Esophagus muscularis mucosa (tissue), 4 donors: ENCODE measurements around the gene CHPF2. TPM values are rescaled to one million over a fixed set of nuclear protein-coding genes. Genes with fewer than 3 reads are reported as not detected.

Experiments used
- DNase-seq: peaks from one replicate; pipeline ENCODE4 v3.0.0-alpha.2; 2017; ENCODE audit errors: extremely low spot score
- H3K27ac ChIP-seq, 4 donors: fragments of 200-600 bp; sonication (generic); replicated peaks in 1 of 4; 1 replicate in 3 of 4; 2 replicates in 1 of 4; pipeline ENCODE4 v1.5.1; 2016 to 2019; ENCODE audit warnings: mild to moderate bottlenecking in 1 of 4
- H3K27me3 ChIP-seq, 4 donors: fragments of 200-600 bp; sonication (generic); one replicate each; pipeline versions ENCODE4 v1.5.1 to v1.6.0; 2016 to 2019
- H3K36me3 ChIP-seq, 4 donors: fragments of 200-600 bp; sonication (generic); one replicate each; pipeline ENCODE4 v1.5.1; 2016 to 2019
- H3K4me1 ChIP-seq, 4 donors: fragments of 200-600 bp; sonication (generic); one replicate each; pipeline ENCODE4 v1.5.1; 2016 to 2019
- H3K4me3 ChIP-seq, 4 donors: fragments of 200-600 bp; sonication (generic); 1 replicate in 2 of 4; 2 replicates in 2 of 4; pipeline ENCODE4 v1.5.1; 2016 to 2019; ENCODE audit warnings: mild to moderate bottlenecking in 4 of 4, moderate library complexity in 1 of 4
- H3K9me3 ChIP-seq, 4 donors: fragments of 200-600 bp; sonication (generic); 1 replicate in 3 of 4; 2 replicates in 1 of 4; pipeline ENCODE4 v1.5.1; 2016 to 2019
- EP300 ChIP-seq: sonication (generic); formaldehyde crosslinking; IDR thresholded peaks from one replicate; pipeline ENCODE4 v1.6.1; 2017; ENCODE audit warnings: antibody characterized with exemption
- POLR2A ChIP-seq: fragments of 450-650 bp; IDR thresholded peaks from one replicate; pipeline ENCODE4 v1.6.1; 2017; ENCODE audit warnings: antibody characterized with exemption, moderate library complexity, mild to moderate bottlenecking, low read depth
- POLR2AphosphoS5 ChIP-seq, 2 donors: sonication (generic); formaldehyde crosslinking; IDR thresholded peaks; one replicate each; pipeline ENCODE4 v1.6.1; 2017; ENCODE audit warnings: antibody characterized with exemption in 2 of 2
- WGBS: methylation state at CpG from one replicate; pipeline ENCODE4 v1.1.5; 2018; 5-methylcytosine and 5-hydroxymethylcytosine counted together
- intact Hi-C: fragments of 100-400 bp; cut with DNase I; formaldehyde crosslinking; loops from one replicate; pipeline ENCODE4 v1.15.1; 2023
- total RNA-seq, 4 donors: library from RNA; depleted of rRNA; stranded (reverse); fragments of >200 nt; gene quantifications; one replicate each; pipeline versions ENCODE4 v1.1.0 to v1.2.1, GENCODE V29; 2016
- TF ChIP-seq, protein P1 (sequence below), 3 experiments: fragments of 200-600 bp in 2 of 3; fragments of 450-650 bp in 1 of 3; sonication (generic) in 2 of 3; IDR thresholded peaks; one replicate each; pipeline ENCODE4 v1.5.1; 2017 to 2019; ENCODE audit warnings: antibody characterized with exemption in 3 of 3, mild to moderate bottlenecking in 2 of 3, moderate library complexity in 1 of 3

CHPF2 gene
- total RNA-seq, 4 donors from 2014 or later: 23.7 to 39.4 (median 26.8) TPM

DNA sequence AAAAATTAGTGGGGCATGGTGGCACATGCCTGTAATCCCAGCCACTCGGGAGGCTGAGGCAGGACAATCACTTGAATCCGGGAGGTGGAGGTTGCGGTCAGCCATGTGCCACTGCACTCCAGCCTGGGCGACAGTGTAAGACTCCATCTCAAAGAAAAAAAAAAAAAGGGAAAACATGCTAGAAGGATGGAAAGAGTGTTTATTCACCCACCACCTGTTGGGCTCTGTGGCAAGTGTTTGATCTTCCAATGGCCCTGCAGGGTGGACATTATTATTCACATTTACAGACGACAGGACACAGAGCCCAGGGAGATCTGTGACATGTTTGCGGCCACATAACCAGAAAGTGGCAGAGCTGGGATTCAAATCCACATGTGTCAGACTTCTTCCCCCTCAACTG lies 49.4 kb downstream of the CHPF2 start:
- no peak for DNase-seq
- TF ChIP-seq POLR2A: no peak
- no peak for TF ChIP-seq EP300
- no peak for TF ChIP-seq POLR2AphosphoS5 (IDR thresholded peaks at IDR 0.05)
- TF ChIP-seq, protein P1, sequence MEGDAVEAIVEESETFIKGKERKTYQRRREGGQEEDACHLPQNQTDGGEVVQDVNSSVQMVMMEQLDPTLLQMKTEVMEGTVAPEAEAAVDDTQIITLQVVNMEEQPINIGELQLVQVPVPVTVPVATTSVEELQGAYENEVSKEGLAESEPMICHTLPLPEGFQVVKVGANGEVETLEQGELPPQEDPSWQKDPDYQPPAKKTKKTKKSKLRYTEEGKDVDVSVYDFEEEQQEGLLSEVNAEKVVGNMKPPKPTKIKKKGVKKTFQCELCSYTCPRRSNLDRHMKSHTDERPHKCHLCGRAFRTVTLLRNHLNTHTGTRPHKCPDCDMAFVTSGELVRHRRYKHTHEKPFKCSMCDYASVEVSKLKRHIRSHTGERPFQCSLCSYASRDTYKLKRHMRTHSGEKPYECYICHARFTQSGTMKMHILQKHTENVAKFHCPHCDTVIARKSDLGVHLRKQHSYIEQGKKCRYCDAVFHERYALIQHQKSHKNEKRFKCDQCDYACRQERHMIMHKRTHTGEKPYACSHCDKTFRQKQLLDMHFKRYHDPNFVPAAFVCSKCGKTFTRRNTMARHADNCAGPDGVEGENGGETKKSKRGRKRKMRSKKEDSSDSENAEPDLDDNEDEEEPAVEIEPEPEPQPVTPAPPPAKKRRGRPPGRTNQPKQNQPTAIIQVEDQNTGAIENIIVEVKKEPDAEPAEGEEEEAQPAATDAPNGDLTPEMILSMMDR (IDR thresholded peaks at IDR 0.05): no peak
- WGBS: 74% methylated on average over 6 of the region's 6 CpGs
- intact Hi-C loops: no loop called here
- H3K4me1 ChIP-seq: peaks cover 5 to 12% (median 10%) of the 10 kb centered on the region in 4 donors
- no peak overlapping the region for H3K4me3 ChIP-seq
- no peaks in the 10 kb centered on the region for H3K36me3 ChIP-seq
- H3K9me3 ChIP-seq: no peaks in the 10 kb centered on the region
- H3K27ac ChIP-seq: no peak overlapping the region
- peaks cover 0 to 10% (median 0%) of the 10 kb centered on the region in 4 donors for H3K27me3 ChIP-seq

DNA sequence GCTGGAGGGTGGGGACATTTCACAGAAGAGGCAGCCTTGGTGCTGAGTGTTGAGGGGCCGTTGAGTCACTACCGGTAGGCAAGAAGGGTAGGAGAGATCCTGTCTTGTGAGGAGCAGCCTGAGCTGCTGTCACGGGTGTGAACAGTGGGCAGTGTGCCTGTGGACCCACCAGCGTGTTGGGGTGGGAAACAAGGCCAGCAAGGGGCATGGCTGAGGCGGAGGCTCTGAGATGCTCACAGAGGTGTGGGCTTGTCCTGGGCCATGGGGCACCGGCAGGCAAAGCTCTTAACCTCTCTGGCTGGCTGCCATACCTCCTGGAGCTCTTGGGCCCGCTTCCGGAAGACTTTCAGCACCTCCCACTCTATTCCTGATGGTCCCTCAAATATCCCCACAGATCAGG lies 49.8 kb downstream of the CHPF2 start:
- intact Hi-C loops: no loop called here
- Histone ChIP-seq H3K9me3 (no peaks in the 10 kb centered on the region), H3K4me1 (peaks cover 4 to 9% (median 8%) of the 10 kb centered on the region in 4 donors), H3K27ac (no peak overlapping the region), H3K4me3 (no peak overlapping the region), H3K27me3 (peaks cover 0 to 10% (median 0%) of the 10 kb centered on the region in 4 donors), H3K36me3 (no peaks in the 10 kb centered on the region)
- 82% methylated on average over 8 of the region's 8 CpGs for WGBS
- DNase-seq: no peak
- TF ChIP-seq, protein P1 (IDR thresholded peaks at IDR 0.05): no peak
- no peak for TF ChIP-seq POLR2AphosphoS5 (IDR thresholded peaks at IDR 0.05)
- TF ChIP-seq EP300: no peak
- no peak for TF ChIP-seq POLR2A

DNA sequence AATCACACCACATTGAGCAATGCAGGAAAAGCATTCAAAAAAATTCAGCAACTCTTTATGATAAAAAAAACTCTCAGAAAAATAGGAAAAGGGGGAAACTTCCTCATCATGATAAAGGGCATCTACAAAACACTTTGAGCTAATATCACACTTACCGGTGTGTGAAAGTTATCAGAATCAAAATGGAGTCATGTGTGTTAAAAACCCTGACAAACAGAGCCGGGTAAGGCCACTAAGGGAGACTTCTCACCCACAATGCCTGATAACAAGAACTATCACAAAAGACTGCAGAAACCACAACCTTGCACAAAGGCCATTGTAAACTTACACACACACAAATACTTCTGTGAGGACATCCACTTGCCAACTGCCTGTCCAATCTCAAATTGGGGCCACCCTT lies 51.0 kb downstream of the CHPF2 start:
- intact Hi-C loops: no loop called here
- Histone ChIP-seq H3K4me1 (no peaks in the 10 kb centered on the region), H3K27me3 (peaks cover 0 to 10% (median 0%) of the 10 kb centered on the region in 4 donors), H3K36me3 (no peaks in the 10 kb centered on the region), H3K4me3 (no peak overlapping the region), H3K27ac (no peak overlapping the region), H3K9me3 (no peaks in the 10 kb centered on the region)
- DNase-seq: no peak
- WGBS: 91% methylated on average over 2 of the region's 2 CpGs
- TF ChIP-seq POLR2AphosphoS5 (IDR thresholded peaks at IDR 0.05) (no peak), EP300 (no peak), POLR2A (no peak)
- TF ChIP-seq, protein P1 (IDR thresholded peaks at IDR 0.05): no peak

DNA sequence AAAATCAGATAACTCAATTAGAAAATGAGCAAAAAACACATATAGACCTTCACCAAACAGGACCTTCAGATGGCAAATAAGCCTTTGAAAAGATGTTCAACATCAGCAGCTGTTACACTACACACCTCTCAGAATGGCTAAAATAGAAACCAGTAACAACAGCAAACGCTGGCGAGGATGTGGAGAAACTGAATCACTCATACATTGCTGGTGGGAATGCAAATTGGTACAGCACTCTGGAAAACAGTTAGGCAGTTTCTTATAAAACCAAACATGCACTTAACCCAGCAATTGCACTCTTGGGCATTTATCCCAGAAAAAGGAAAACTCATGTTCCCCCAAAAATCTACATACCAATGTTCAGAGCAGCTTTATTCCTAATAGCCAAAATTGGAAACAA lies 53.9 kb downstream of the CHPF2 start:
- no peaks in the 10 kb centered on the region for H3K9me3 ChIP-seq
- no peak overlapping the region for H3K27ac ChIP-seq
- H3K4me3 ChIP-seq: no peak overlapping the region
- peaks cover 0 to 10% (median 0%) of the 10 kb centered on the region in 4 donors for H3K27me3 ChIP-seq
- no peaks in the 10 kb centered on the region for H3K36me3 ChIP-seq
- no peak for DNase-seq
- H3K4me1 ChIP-seq: no peaks in the 10 kb centered on the region
- intact Hi-C loops: no loop called here
- WGBS: 21% methylated on average over 2 of the region's 2 CpGs
- TF ChIP-seq POLR2AphosphoS5 (IDR thresholded peaks at IDR 0.05): no peak
- TF ChIP-seq POLR2A: no peak
- TF ChIP-seq EP300: no peak

Other genes with a start within 250 kb of the CHPF2 start
- 10 to 100 TPM in 3 of 4 donors, 1 to 10 TPM in 1; 3.7 to 20.2 (median 16.2) TPM for gene NOS3, start 241.5 kb upstream of the CHPF2 start, total RNA-seq
- under 1 TPM in 1 of 4 donors, not detected in 3; 0.42 TPM for gene ATG9B, start 208.0 kb upstream of the CHPF2 start, total RNA-seq
- gene ABCB8, start 204.0 kb upstream of the CHPF2 start, total RNA-seq: 10 to 100 TPM; 13.1 to 25.3 (median 19.9) TPM
- gene ASIC3, start 184.0 kb upstream of the CHPF2 start, total RNA-seq: 1 to 10 TPM; 1.3 to 2.9 (median 2.1) TPM
- 10 to 100 TPM in 2 of 4 donors, 1 to 10 TPM in 2; 5.3 to 10.4 (median 9.7) TPM for gene CDK5, start 174.6 kb upstream of the CHPF2 start, total RNA-seq
- 100 to 1,000 TPM in 3 of 4 donors, 10 to 100 TPM in 1; 96.8 to 165 (median 122) TPM for gene SLC4A2, start 172.9 kb upstream of the CHPF2 start, total RNA-seq
- 10 to 100 TPM; 45.7 to 74.9 (median 60.4) TPM for gene FASTK, start 151.7 kb upstream of the CHPF2 start, total RNA-seq
- 10 to 100 TPM; 39.0 to 66.6 (median 51.4) TPM for gene TMUB1, start 149.0 kb upstream of the CHPF2 start, total RNA-seq
- 10 to 100 TPM; 33.8 to 71.2 (median 60.0) TPM for gene AGAP3, start 146.0 kb upstream of the CHPF2 start, total RNA-seq
- not detected for gene GBX1, start 64.8 kb upstream of the CHPF2 start, total RNA-seq
- not detected for gene ASB10, start 45.2 kb upstream of the CHPF2 start, total RNA-seq
- not detected for gene H2BK1, start 22.0 kb upstream of the CHPF2 start, total RNA-seq
- 10 to 100 TPM; 33.8 to 53.2 (median 39.0) TPM for gene ABCF2, start 5.3 kb upstream of the CHPF2 start, total RNA-seq
- gene SMARCD3, start 16.2 kb downstream of the CHPF2 start, total RNA-seq: 10 to 100 TPM; 25.3 to 43.4 (median 40.6) TPM
- gene NUB1, start 109.3 kb downstream of the CHPF2 start, total RNA-seq: 10 to 100 TPM; 45.9 to 59.1 (median 53.0) TPM
- gene WDR86, start 177.6 kb downstream of the CHPF2 start, total RNA-seq: 10 to 100 TPM in 2 of 4 donors, 1 to 10 TPM in 2; 5.4 to 11.8 (median 9.6) TPM
- 1 to 10 TPM in 1 of 4 donors, under 1 TPM in 3; under 0.01 to 1.3 (median 0.25) TPM for gene CRYGN, start 207.7 kb downstream of the CHPF2 start, total RNA-seq